H1 (cell line): ENCODE data around the gene CES3. TPM values are rescaled to one million over a fixed set of nuclear protein-coding genes. Genes with fewer than 3 reads are reported as not detected.

ENCODE experiments used
- CHD7 ChIP-seq: fragments of 300-600 bp; sonication (generic); IDR thresholded peaks from 2 replicates; pipeline ENCODE4 v1.7.1; 2012; ENCODE audit warnings: low read length, moderate library complexity, mild to moderate bottlenecking, inconsistent platforms; ENCODE audit not compliant: insufficient replicate concordance
- E2F6 ChIP-seq: IDR thresholded peaks from 2 replicates; pipeline ENCODE4 v1.6.1; 2012; ENCODE audit warnings: inconsistent platforms
- POU5F1 ChIP-seq: IDR thresholded peaks from 2 replicates; pipeline ENCODE4 v1.6.1; 2011; ENCODE audit warnings: low read depth, mild to moderate bottlenecking, low read length, moderate library complexity
- RXRA ChIP-seq: IDR thresholded peaks from 2 replicates; pipeline ENCODE4 v1.6.1; 2011; ENCODE audit warnings: low read depth, mild to moderate bottlenecking, low read length, moderate library complexity; ENCODE audit not compliant: insufficient read depth
- SAP30 ChIP-seq: fragments of 300-600 bp; sonication (generic); IDR thresholded peaks from 2 replicates; pipeline ENCODE4 v1.7.1; 2012; ENCODE audit warnings: low read length, moderate library complexity, mild to moderate bottlenecking, inconsistent platforms; ENCODE audit not compliant: insufficient read depth, insufficient replicate concordance
- SRF ChIP-seq: IDR thresholded peaks from 2 replicates; pipeline ENCODE4 v1.6.1; 2011; ENCODE audit warnings: mild to moderate bottlenecking, low read depth, low read length, moderate library complexity
- TBP ChIP-seq: IDR thresholded peaks from 2 replicates; pipeline ENCODE4 v1.6.1; 2011; ENCODE audit warnings: low read depth, low read length, improper control_type of control experiment
- YY1 ChIP-seq: IDR thresholded peaks from 2 replicates; pipeline ENCODE4 v1.6.1; 2011; ENCODE audit warnings: low read depth, mild to moderate bottlenecking, low read length
- ZNF274 ChIP-seq: IDR thresholded peaks from 2 replicates; pipeline ENCODE4 v1.7.0; 2012; ENCODE audit warnings: low read length, borderline replicate concordance; ENCODE audit errors: extremely low read depth
- polyA plus RNA-seq, 7 experiments: library from polyadenylated mRNA; depleted of rRNA in 3 of 7; stranded (reverse) in 5 of 7; unstranded in 2 of 7; fragments of >200 nt in 5 of 7; fragments of 200-250 nt in 2 of 7; gene quantifications; 1 replicate in 5 of 7; 2 replicates in 1 of 7; 4 replicates in 1 of 7; pipeline versions ENCODE4 v1.2.1 to v1.2.3, GENCODE V29; 2011 to 2013; ENCODE audit warnings: missing spikeins in 2 of 7, mixed read lengths in 2 of 7
- total RNA-seq: library from RNA; stranded (reverse); fragmentation: NEBNext Ultra II Directional; extraction: Animal tissue kit (Norgen Biotek cat#: 25700); gene quantifications from 2 replicates; pipeline ENCODE4 v1.2.1, GENCODE V29; 2021

The CES3 gene
- total and polyA plus RNA-seq, 2 of the 8 experiments (the other 6 are each of a cell fraction or from before 2014, with no cell fraction given): 1.6 to 2.2 TPM

GRCh38 chr16:66924527-66925321 lies 36.3 kb upstream of the CES3 start (continued):
- no peak for TF ChIP-seq CHD7
- TF ChIP-seq RXRA: no peak
- TF ChIP-seq E2F6: no peak
- no peak for TF ChIP-seq SAP30
- no peak for TF ChIP-seq POU5F1
- TF ChIP-seq SRF: no peak
- TF ChIP-seq YY1: no peak
- TF ChIP-seq TBP: peak; percentile 24; the same call in 1 of the 2 replicates
- no peak for TF ChIP-seq ZNF274
